Endodermal cell (in vitro differentiated cells): ENCODE results near the gene DLG5. TPM values are rescaled to one million over a fixed set of nuclear protein-coding genes. Genes with fewer than 3 reads are reported as not detected.

ENCODE experiments used
- DNase-seq: peaks from one replicate; pipeline ENCODE4 v3.0.0-alpha.2; 2017
- H3K27ac ChIP-seq: 2 replicates; pipeline ENCODE4 v1.5.1; 2013; ENCODE audit warnings: mild to moderate bottlenecking, low read depth, low read length, moderate library complexity
- H3K27me3 ChIP-seq: 2 replicates; pipeline ENCODE4 v1.6.1; 2013; ENCODE audit warnings: mild to moderate bottlenecking, low read length, moderate library complexity; ENCODE audit not compliant: insufficient read depth, control insufficient read depth, poor library complexity, severe bottlenecking
- H3K36me3 ChIP-seq: 2 replicates; pipeline ENCODE4 v1.7.0; 2013; ENCODE audit warnings: mild to moderate bottlenecking, low read length, moderate library complexity; ENCODE audit not compliant: control insufficient read depth, insufficient read depth
- H3K4me1 ChIP-seq: one replicate; pipeline ENCODE4 v1.7.0; 2013; ENCODE audit warnings: low read length; ENCODE audit not compliant: control insufficient read depth, insufficient read depth
- H3K4me3 ChIP-seq: 2 replicates; pipeline ENCODE4 v1.5.1; 2013; ENCODE audit warnings: mild to moderate bottlenecking, low read length, moderate library complexity
- H3K9ac ChIP-seq: 2 replicates; pipeline ENCODE4 v1.6.1; 2013; ENCODE audit warnings: mild to moderate bottlenecking, low read length, moderate library complexity; ENCODE audit not compliant: poor library complexity, severe bottlenecking; ENCODE audit errors: extremely low read depth
- H3K9me3 ChIP-seq: 2 replicates; pipeline ENCODE4 v1.6.1; 2013; ENCODE audit warnings: mild to moderate bottlenecking, low read length, moderate library complexity; ENCODE audit not compliant: control insufficient read depth
- H3K27ac Mint-ChIP-seq: 2 replicates; pipeline ENCODE4 v1.8.0; 2020; ENCODE audit warnings: mixed read lengths
- H3K27me3 Mint-ChIP-seq: 2 replicates; pipeline ENCODE4 v1.8.0; 2021; ENCODE audit warnings: mild to moderate bottlenecking, mixed read lengths; ENCODE audit not compliant: insufficient read depth
- H3K36me3 Mint-ChIP-seq: 2 replicates; pipeline ENCODE4 v1.8.0; 2020; ENCODE audit warnings: low read depth, mixed read lengths
- H3K4me1 Mint-ChIP-seq: 2 replicates; pipeline ENCODE4 v1.8.0; 2020; ENCODE audit warnings: mixed read lengths
- H3K4me3 Mint-ChIP-seq: 2 replicates; pipeline ENCODE4 v1.8.0; 2020; ENCODE audit warnings: mild to moderate bottlenecking, moderate library complexity, mixed read lengths
- H3K9me3 Mint-ChIP-seq: 2 replicates; pipeline ENCODE4 v1.8.0; 2020; ENCODE audit warnings: mild to moderate bottlenecking, mixed read lengths
- WGBS, 2 experiments: methylation state at CpG; one replicate each; pipeline versions ENCODE4 v1.1.5 to v1.1.7; 2013; ENCODE audit warnings: missing lambda C conversion rate in 2 of 2, mixed read lengths in 1 of 2; ENCODE audit not compliant: insufficient coverage in 1 of 2, insufficient read length in 1 of 2; 5-methylcytosine and 5-hydroxymethylcytosine counted together
- total RNA-seq, 2 donors: library from RNA; stranded (reverse); fragmentation: NEBNext Ultra II Directional in 1 of 2; extraction: Animal tissue kit (Norgen Biotek cat#: 25700) in 1 of 2; gene quantifications; 2 replicates in 1 of 2; 3 replicates in 1 of 2; pipeline ENCODE4 v1.2.1, GENCODE V29; 2021
- TF ChIP-seq, protein P1 (sequence below): fragments of 200-600 bp; sonication (generic); conservative IDR thresholded peaks from 2 replicates; pipeline ENCODE4 v1.5.0; 2021; ENCODE audit warnings: antibody characterized with exemption, mild to moderate bottlenecking

Gene DLG5
- total RNA-seq, 2 donors from 2014 or later: 79.4 to 83.4 TPM

GRCh38 chr10:77898323-77899079, 28.1 kb downstream of the DLG5 start:
- no peak for DNase-seq

DNA sequence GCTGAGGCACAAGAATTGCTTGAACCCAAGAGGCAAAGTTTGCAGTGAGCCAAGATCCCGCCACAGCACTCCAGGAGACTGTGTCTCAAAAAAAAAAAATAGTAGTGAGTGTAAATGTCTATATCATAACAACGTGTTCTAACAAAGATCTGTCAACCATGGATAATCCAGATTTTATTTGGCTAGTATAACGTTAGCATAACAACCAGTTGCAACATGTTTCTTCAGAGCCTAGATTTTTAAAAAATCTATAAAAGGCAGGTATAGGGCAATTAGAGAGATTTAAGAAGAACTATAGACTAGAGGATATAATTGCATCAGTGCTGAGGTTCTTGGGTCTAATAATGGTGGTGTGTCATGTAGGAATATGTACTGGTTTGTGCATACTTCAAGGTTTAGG, 30.5 kb downstream of the DLG5 start:
- no peaks in the 10 kb centered on the region for H3K36me3 ChIP-seq
- Mint-ChIP-seq H3K4me3 (no peak overlapping the region), H3K36me3 (no peaks in the 10 kb centered on the region), H3K27ac (no peak overlapping the region), H3K9me3 (no peaks in the 10 kb centered on the region), H3K4me1 (peaks cover 56% of the 10 kb centered on the region), H3K27me3 (no peaks in the 10 kb centered on the region)
- no peak overlapping the region for H3K27ac ChIP-seq
- no peaks in the 10 kb centered on the region for H3K9me3 ChIP-seq
- DNase-seq: no peak
- 96 to 100% methylated on average over 2 to 3 of the region's 3 CpGs for WGBS, 2 experiments
- peaks cover 11% of the 10 kb centered on the region for H3K4me1 ChIP-seq
- TF ChIP-seq, protein P1, sequence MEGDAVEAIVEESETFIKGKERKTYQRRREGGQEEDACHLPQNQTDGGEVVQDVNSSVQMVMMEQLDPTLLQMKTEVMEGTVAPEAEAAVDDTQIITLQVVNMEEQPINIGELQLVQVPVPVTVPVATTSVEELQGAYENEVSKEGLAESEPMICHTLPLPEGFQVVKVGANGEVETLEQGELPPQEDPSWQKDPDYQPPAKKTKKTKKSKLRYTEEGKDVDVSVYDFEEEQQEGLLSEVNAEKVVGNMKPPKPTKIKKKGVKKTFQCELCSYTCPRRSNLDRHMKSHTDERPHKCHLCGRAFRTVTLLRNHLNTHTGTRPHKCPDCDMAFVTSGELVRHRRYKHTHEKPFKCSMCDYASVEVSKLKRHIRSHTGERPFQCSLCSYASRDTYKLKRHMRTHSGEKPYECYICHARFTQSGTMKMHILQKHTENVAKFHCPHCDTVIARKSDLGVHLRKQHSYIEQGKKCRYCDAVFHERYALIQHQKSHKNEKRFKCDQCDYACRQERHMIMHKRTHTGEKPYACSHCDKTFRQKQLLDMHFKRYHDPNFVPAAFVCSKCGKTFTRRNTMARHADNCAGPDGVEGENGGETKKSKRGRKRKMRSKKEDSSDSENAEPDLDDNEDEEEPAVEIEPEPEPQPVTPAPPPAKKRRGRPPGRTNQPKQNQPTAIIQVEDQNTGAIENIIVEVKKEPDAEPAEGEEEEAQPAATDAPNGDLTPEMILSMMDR: no peak
- no peak overlapping the region for H3K9ac ChIP-seq
- no peaks in the 10 kb centered on the region for H3K27me3 ChIP-seq
- H3K4me3 ChIP-seq: no peak overlapping the region

More at GRCh38 chr10:77898323-77899079, 28.1 kb downstream of the DLG5 start:
- Mint-ChIP-seq H3K4me3 (no peak overlapping the region), H3K27me3 (no peaks in the 10 kb centered on the region), H3K4me1 (peaks cover 43% of the 10 kb centered on the region), H3K9me3 (no peaks in the 10 kb centered on the region), H3K36me3 (peaks cover 3% of the 10 kb centered on the region), H3K27ac (peak overlapping the region; percentile 30)
- H3K36me3 ChIP-seq: no peaks in the 10 kb centered on the region
- TF ChIP-seq, protein P1: no peak
- H3K27me3 ChIP-seq: no peaks in the 10 kb centered on the region
- H3K9ac ChIP-seq: no peak overlapping the region
- no peak overlapping the region for H3K27ac ChIP-seq
- H3K4me1 ChIP-seq: peaks cover 5% of the 10 kb centered on the region
- no peak overlapping the region for H3K4me3 ChIP-seq
- H3K9me3 ChIP-seq: no peaks in the 10 kb centered on the region
- WGBS, 2 experiments: 72 to 87% methylated on average over 7 to 19 of the region's 19 CpGs

DNA sequence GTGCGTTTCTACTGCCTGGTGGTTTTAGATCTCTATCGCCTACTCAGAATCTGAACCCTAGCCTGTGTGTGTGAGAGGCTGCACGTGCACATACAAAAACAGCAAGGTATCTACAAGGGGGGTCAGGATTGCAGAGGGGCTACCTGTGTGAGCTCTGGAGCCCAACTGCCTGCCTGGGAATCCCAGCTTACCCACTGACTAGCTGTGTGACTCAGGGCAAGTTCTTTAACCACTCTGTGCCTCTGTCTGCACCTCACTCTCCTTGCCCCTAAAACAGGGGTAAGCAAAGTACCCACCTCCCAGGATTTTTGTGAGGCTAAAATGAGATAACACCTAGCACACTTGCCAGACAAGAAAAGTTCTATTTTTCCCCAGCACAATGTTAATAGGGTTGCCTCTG, 32.5 kb downstream of the DLG5 start:
- peak overlapping the region; percentile 86 for H3K27ac Mint-ChIP-seq

More for the DNA sequence above, 32.5 kb downstream of the DLG5 start:
- no peak for DNase-seq
- no peaks in the 10 kb centered on the region for H3K27me3 ChIP-seq
- Mint-ChIP-seq H3K4me3 (no peak overlapping the region), H3K27me3 (no peaks in the 10 kb centered on the region), H3K9me3 (no peaks in the 10 kb centered on the region), H3K36me3 (no peaks in the 10 kb centered on the region), H3K4me1 (peaks cover 61% of the 10 kb centered on the region)
- H3K36me3 ChIP-seq: no peaks in the 10 kb centered on the region
- TF ChIP-seq, protein P1: no peak
- no peak overlapping the region for H3K27ac ChIP-seq
- no peaks in the 10 kb centered on the region for H3K9me3 ChIP-seq
- H3K4me3 ChIP-seq: no peak overlapping the region
- H3K9ac ChIP-seq: no peak overlapping the region
- 50 to 59% methylated on average over 2 to 3 of the region's 3 CpGs for WGBS, 2 experiments
- peaks cover 12% of the 10 kb centered on the region for H3K4me1 ChIP-seq
